Activated effector memory CD4-positive, alpha-beta T cell treated with Interleukin-2 at 50 U/mL for 16 hours (primary cell): ENCODE data around the gene NKPD1.
A peak's percentile ranks its signal among the peaks of the same experiment; 100 is the strongest.

Experiments
- DNase-seq: peaks from one replicate; pipeline ENCODE4 v3.0.0-alpha.2; 2020

NKPD1 gene

GRCh38 chr19:45160870-45161737 is at the start of gene NKPD1:
Gene NKPD1 (minus strand): TSS chr19:45160982. CDS start chr19:45160150, 832 bp downstream.
- no peak for DNase-seq

GRCh38 chr19:45206328-45206727 is 45.5 kb upstream of the NKPD1 start:
- DNase-seq, result no peak

- no peak for DNase-seq
Measured at GRCh38 chr19:45205810-45206209, 45.0 kb upstream of the NKPD1 start.

- DNase-seq, result no peak
Measured at GRCh38 chr19:45202637-45203036, 41.9 kb upstream of the NKPD1 start.

GRCh38 chr19:45200568-45200967 is 39.8 kb upstream of the NKPD1 start:
- no peak for DNase-seq

GRCh38 chr19:45195764-45196163 is 35.0 kb upstream of the NKPD1 start:
- no peak for DNase-seq

GRCh38 chr19:45191375-45191774 is 30.6 kb upstream of the NKPD1 start:
- no peak for DNase-seq

- DNase-seq, result no peak
Measured at GRCh38 chr19:45189971-45190370, 29.2 kb upstream of the NKPD1 start.

- DNase-seq, result no peak
Measured at GRCh38 chr19:45187421-45188100, 26.8 kb upstream of the NKPD1 start.

- no peak for DNase-seq
Measured at GRCh38 chr19:45186509-45187334, 25.9 kb upstream of the NKPD1 start.

GRCh38 chr19:45184115-45184514 is 23.3 kb upstream of the NKPD1 start:
- DNase-seq, result no peak

GRCh38 chr19:45182758-45183157 is 22.0 kb upstream of the NKPD1 start:
- DNase-seq, result no peak

GRCh38 chr19:45180936-45181335 is 20.2 kb upstream of the NKPD1 start:
- no peak for DNase-seq

GRCh38 chr19:45179892-45180370 is 19.1 kb upstream of the NKPD1 start:
- no peak for DNase-seq

GRCh38 chr19:45179072-45179891 is 18.5 kb upstream of the NKPD1 start:
- DNase-seq, result peak; percentile 28

GRCh38 chr19:45178262-45179071 is 17.7 kb upstream of the NKPD1 start, which contains the start of gene BLOC1S3:
Gene BLOC1S3 (plus strand): TSS chr19:45178784. CDS start chr19:45179297, 513 bp downstream.
- peak; percentile 100 for DNase-seq

- DNase-seq, result no peak
Measured at GRCh38 chr19:45177817-45178261, 17.1 kb upstream of the NKPD1 start, which contains the start of gene TRAPPC6A. Gene TRAPPC6A (minus strand): TSS chr19:45178237. CDS start chr19:45178218, 19 bp downstream.

GRCh38 chr19:45175515-45176345 is 14.9 kb upstream of the NKPD1 start:
- no peak for DNase-seq

GRCh38 chr19:45173816-45174215 is 13.0 kb upstream of the NKPD1 start:
- DNase-seq, result no peak

- no peak for DNase-seq
Measured at GRCh38 chr19:45172611-45173208, 11.9 kb upstream of the NKPD1 start.
